Measurements from ENCODE around the gene ROR1. TPM values are rescaled to one million over a fixed set of nuclear protein-coding genes. Genes with fewer than 3 reads are reported as not detected.

The ROR1 gene
- total and polyA plus RNA-seq, 2 of the 13 experiments (the other 11 are each of a cell fraction or from before 2014, with no cell fraction given) = 0.58 to 2.3 TPM

GRCh38 chr1:63757334-63757733 lies 16.5 kb upstream of the ROR1 start:
- intact Hi-C loops (cut with micrococcal nuclease; ENCODE audit: unreplicated experiment) (no loop called here), in situ Hi-C loops (cut with HindIII; ENCODE audit: extremely low pct_ligation_motif_present, low pct_unique_long_range_greater_than_20kb) (no loop called here)
- POLR2A ChIA-PET = no interaction called here

GRCh38 chr1:63758791-63759190 lies 15.0 kb upstream of the ROR1 start:
- DNase-seq (ENCODE audit: low spot score) (no peak), FAIRE-seq (no peak), ATAC-seq (no peak)
- no TSS peak for BruUV-seq (replicated peaks)
- Histone ChIP-seq H3K27me3 (ENCODE audit: control insufficient read depth in 1 of 2, insufficient read depth in 2 of 2, low read length in 2 of 2) (0 out of 5 replicates have a peak, but pooled peaks cover 0 to 3% of the 10 kb centered on the region in 2 experiments), H3K9ac (ENCODE audit: insufficient read depth, low read depth, low read length) (no peak overlapping the region), H2AFZ (ENCODE audit: low read length) (no peak overlapping the region), H3K27ac (ENCODE audit: extremely low read length, insufficient read depth, low read length) (no peak overlapping the region), H3K4me2 (ENCODE audit: low read depth, low read length) (no peak overlapping the region), H3K79me2 (ENCODE audit: insufficient read depth, low read length) (no peaks in the 10 kb centered on the region), H3K36me3 (replicated peaks in 1 of 2; ENCODE audit: control insufficient read depth in 1 of 2, insufficient read depth in 2 of 2, low read length in 2 of 2) (no peaks in the 10 kb centered on the region), H4K20me1 (ENCODE audit: insufficient read depth, low read length) (no peaks in the 10 kb centered on the region), H3K4me3 (replicated peaks in 1 of 3; ENCODE audit: insufficient read depth in 1 of 3, low read depth in 2 of 3, low read length in 3 of 3) (no peak overlapping the region), H3K4me1 (ENCODE audit: insufficient read depth, low read length) (no peaks in the 10 kb centered on the region), H3K9me3 (ENCODE audit: low read length) (no peaks in the 10 kb centered on the region)
- in situ Hi-C loops (cut with HindIII; ENCODE audit: extremely low pct_ligation_motif_present, low pct_unique_long_range_greater_than_20kb) (no loop called here), intact Hi-C loops (cut with micrococcal nuclease; ENCODE audit: unreplicated experiment) (no loop called here)
- POLR2A ChIA-PET = no interaction called here
- CTCF ChIA-PET (ENCODE audit: low intra/inter-chr PET ratio, low total read pairs) = no interaction called here
- TF ChIP-seq ZNF562 (CRISPR knock-in tag; IDR thresholded peaks at IDR 0.05; ENCODE audit: borderline replicate concordance) = no peak
- TF ChIP-seq ZBTB14 (CRISPR knock-in tag; IDR thresholded peaks at IDR 0.05) = no peak
- TF ChIP-seq ZNF44 (CRISPR knock-in tag; IDR thresholded peaks at IDR 0.05) = no peak
- no peak for TF ChIP-seq ZNF382 (CRISPR knock-in tag; IDR thresholded peaks at IDR 0.05; ENCODE audit: borderline replicate concordance)
- 20% methylated on average over 6 of the region's 6 CpGs for WGBS (ENCODE audit: low lambda C conversion rate)

More at GRCh38 chr1:63757334-63757733, 16.5 kb upstream of the ROR1 start:
- FAIRE-seq (no peak), DNase-seq (ENCODE audit: low spot score) (no peak), ATAC-seq (no peak)
- Histone ChIP-seq H3K4me3 (replicated peaks in 1 of 3; ENCODE audit: insufficient read depth in 1 of 3, low read depth in 2 of 3, low read length in 3 of 3) (no peak overlapping the region), H3K79me2 (ENCODE audit: insufficient read depth, low read length) (no peaks in the 10 kb centered on the region), H3K4me2 (ENCODE audit: low read depth, low read length) (no peak overlapping the region), H3K27ac (ENCODE audit: extremely low read length, insufficient read depth, low read length) (no peak overlapping the region), H4K20me1 (ENCODE audit: insufficient read depth, low read length) (no peaks in the 10 kb centered on the region), H3K9me3 (ENCODE audit: low read length) (no peaks in the 10 kb centered on the region), H2AFZ (ENCODE audit: low read length) (no peak overlapping the region), H3K4me1 (ENCODE audit: insufficient read depth, low read length) (no peaks in the 10 kb centered on the region), H3K27me3 (ENCODE audit: control insufficient read depth in 1 of 2, insufficient read depth in 2 of 2, low read length in 2 of 2) (0 out of 5 replicates have a peak, but pooled peaks cover 0 to 3% of the 10 kb centered on the region in 2 experiments), H3K36me3 (replicated peaks in 1 of 2; ENCODE audit: control insufficient read depth in 1 of 2, insufficient read depth in 2 of 2, low read length in 2 of 2) (no peaks in the 10 kb centered on the region), H3K9ac (ENCODE audit: insufficient read depth, low read depth, low read length) (no peak overlapping the region)
- TF ChIP-seq ELF4 (CRISPR knock-in tag; IDR thresholded peaks at IDR 0.05; ENCODE audit: borderline replicate concordance) (no peak), TAF1 (CRISPR knock-in tag; IDR thresholded peaks at IDR 0.05) (no peak), TBX2 (CRISPR knock-in tag; IDR thresholded peaks at IDR 0.05; ENCODE audit: borderline replicate concordance) (no peak), ZIK1 (CRISPR knock-in tag; IDR thresholded peaks at IDR 0.05; ENCODE audit: borderline replicate concordance, low read depth) (no peak), GZF1 (CRISPR knock-in tag; IDR thresholded peaks at IDR 0.05) (no peak), HES4 (CRISPR knock-in tag; IDR thresholded peaks at IDR 0.05; ENCODE audit: borderline replicate concordance) (no peak)
- TF ChIP-seq, protein P1, sequence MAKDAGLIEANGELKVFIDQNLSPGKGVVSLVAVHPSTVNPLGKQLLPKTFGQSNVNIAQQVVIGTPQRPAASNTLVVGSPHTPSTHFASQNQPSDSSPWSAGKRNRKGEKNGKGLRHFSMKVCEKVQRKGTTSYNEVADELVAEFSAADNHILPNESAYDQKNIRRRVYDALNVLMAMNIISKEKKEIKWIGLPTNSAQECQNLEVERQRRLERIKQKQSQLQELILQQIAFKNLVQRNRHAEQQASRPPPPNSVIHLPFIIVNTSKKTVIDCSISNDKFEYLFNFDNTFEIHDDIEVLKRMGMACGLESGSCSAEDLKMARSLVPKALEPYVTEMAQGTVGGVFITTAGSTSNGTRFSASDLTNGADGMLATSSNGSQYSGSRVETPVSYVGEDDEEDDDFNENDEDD (CRISPR knock-in tag; IDR thresholded peaks at IDR 0.05; ENCODE audit: borderline replicate concordance) = no peak
- no TSS peak for BruUV-seq (replicated peaks)
- CTCF ChIA-PET (ENCODE audit: low intra/inter-chr PET ratio, low total read pairs) = no interaction called here

Data from HepG2 (cell line).